BE2C (cell line): ENCODE results near the gene C4orf36.

Experiments
- DNase-seq: peaks from one replicate; pipeline ENCODE4 v3.0.0-alpha.2; 2020
- H3K27me3 ChIP-seq: fragments of 250-450 bp; sonication (Bioruptor Pico); 2 replicates; pipeline ENCODE4 v1.5.1; 2020; ENCODE audit warnings: mild to moderate bottlenecking
- H3K36me3 ChIP-seq: fragments of 250-450 bp; sonication (Bioruptor Pico); 2 replicates; pipeline ENCODE4 v1.5.1; 2020; ENCODE audit warnings: mild to moderate bottlenecking
- H3K4me1 ChIP-seq: fragments of 250-450 bp; sonication (Bioruptor Pico); 2 replicates; pipeline ENCODE4 v1.5.1; 2020
- H3K4me3 ChIP-seq: 2 replicates; pipeline ENCODE4 v1.5.1; 2011; ENCODE audit warnings: low read depth, low read length
- H3K9me3 ChIP-seq: fragments of 250-450 bp; sonication (Bioruptor Pico); 2 replicates; pipeline ENCODE4 v1.5.1; 2020
- CTCF ChIP-seq: IDR thresholded peaks from 2 replicates; pipeline ENCODE4 v1.5.1; 2012; ENCODE audit warnings: mild to moderate bottlenecking, low read depth, low read length

The C4orf36 gene

GRCh38 chr4:86927843-86928395, 35.7 kb upstream of the C4orf36 start:
- no peaks in the 10 kb centered on the region for H3K9me3 ChIP-seq
- no peak for TF ChIP-seq CTCF
- H3K4me3 ChIP-seq: no peak overlapping the region
- no peaks in the 10 kb centered on the region for H3K27me3 ChIP-seq
- H3K36me3 ChIP-seq: no peaks in the 10 kb centered on the region
- no peak for DNase-seq
- no peaks in the 10 kb centered on the region for H3K4me1 ChIP-seq

- no peak for TF ChIP-seq CTCF
- H3K9me3 ChIP-seq: no peaks in the 10 kb centered on the region
- no peaks in the 10 kb centered on the region for H3K27me3 ChIP-seq
- H3K4me3 ChIP-seq: no peak overlapping the region
- no peak for DNase-seq
- no peaks in the 10 kb centered on the region for H3K36me3 ChIP-seq
- H3K4me1 ChIP-seq: no peaks in the 10 kb centered on the region
Measured at GRCh38 chr4:86926435-86927086, 34.3 kb upstream of the C4orf36 start.

- H3K36me3 ChIP-seq: no peaks in the 10 kb centered on the region
- no peak for TF ChIP-seq CTCF
- H3K4me1 ChIP-seq: no peaks in the 10 kb centered on the region
- DNase-seq: no peak
- H3K27me3 ChIP-seq: no peaks in the 10 kb centered on the region
- H3K9me3 ChIP-seq: no peaks in the 10 kb centered on the region
- no peak overlapping the region for H3K4me3 ChIP-seq
Measured at GRCh38 chr4:86924811-86925210, 32.6 kb upstream of the C4orf36 start.

- no peaks in the 10 kb centered on the region for H3K27me3 ChIP-seq
- no peak for TF ChIP-seq CTCF
- no peak for DNase-seq
- H3K4me3 ChIP-seq: no peak overlapping the region
- H3K4me1 ChIP-seq: no peaks in the 10 kb centered on the region
- no peaks in the 10 kb centered on the region for H3K9me3 ChIP-seq
- H3K36me3 ChIP-seq: no peaks in the 10 kb centered on the region
Measured at GRCh38 chr4:86921608-86922252, 29.5 kb upstream of the C4orf36 start.

GRCh38 chr4:86919561-86920223, 27.5 kb upstream of the C4orf36 start:
- H3K9me3 ChIP-seq: no peaks in the 10 kb centered on the region
- no peaks in the 10 kb centered on the region for H3K27me3 ChIP-seq
- no peak overlapping the region for H3K4me3 ChIP-seq
- no peaks in the 10 kb centered on the region for H3K4me1 ChIP-seq
- DNase-seq: no peak
- H3K36me3 ChIP-seq: no peaks in the 10 kb centered on the region
- no peak for TF ChIP-seq CTCF
